ENCODE data around the gene BBOX1.

- TF ChIP-seq POLR2AphosphoS5 (IDR thresholded peaks at IDR 0.05), result no peak
- no peak for TF ChIP-seq CTCF (IDR thresholded peaks at IDR 0.05)
- TF ChIP-seq POLR2A (IDR thresholded peaks at IDR 0.05), result no peak
- no peak for TF ChIP-seq EP300 (IDR thresholded peaks at IDR 0.05; ENCODE audit: low read depth)
These were observed 79.6 kb downstream of the BBOX1 start for GRCh38 chr11:27120211-27120610.

Measured in transverse colon (tissue), 4 donors.